Bronchial epithelial cell (primary cell): ENCODE data around the gene PECR. TPM values are rescaled to one million over a fixed set of nuclear protein-coding genes. Genes with fewer than 3 reads are reported as not detected.

Source experiments
- DNase-seq: peaks from one replicate; pipeline ENCODE4 v3.0.0-alpha.2; 2010; ENCODE audit warnings: low read depth
- FAIRE-seq: peaks from 2 replicates; lab custom pipeline; 2011; peaks lifted over from hg19 to GRCh38; lab: Jason Lieb, UNC
- H3K27me3 ChIP-seq: 2 replicates; pipeline ENCODE4 v1.5.1; 2011; ENCODE audit warnings: low read length; ENCODE audit not compliant: control insufficient read depth, insufficient read depth
- H3K36me3 ChIP-seq: 2 replicates; pipeline ENCODE4 v1.5.1; 2011; ENCODE audit warnings: low read length; ENCODE audit not compliant: control insufficient read depth, insufficient read depth
- H3K4me3 ChIP-seq: 2 replicates; pipeline ENCODE4 v1.5.1; 2011; ENCODE audit warnings: mild to moderate bottlenecking, low read depth, low read length, control low read depth
- CTCF ChIP-seq: IDR thresholded peaks from 2 replicates; pipeline ENCODE4 v1.5.1; 2011; ENCODE audit warnings: mild to moderate bottlenecking, moderate library complexity, low read length, control low read depth, inconsistent platforms; ENCODE audit not compliant: insufficient read depth, severe bottlenecking
- total RNA-seq: library from RNA; depleted of rRNA; stranded (reverse); fragments of >200 nt; gene quantifications from 2 replicates; pipeline ENCODE4 v1.2.1, GENCODE V29; 2014

The PECR gene
- total RNA-seq, 1 donor from 2014 or later, result 21.3 TPM

- no peaks in the 10 kb centered on the region for H3K36me3 ChIP-seq
- H3K4me3 ChIP-seq, result no peak overlapping the region
- DNase-seq (peak; percentile 80), FAIRE-seq (no peak)
- no peak for TF ChIP-seq CTCF
- no peaks in the 10 kb centered on the region for H3K27me3 ChIP-seq
Observed at GRCh38 chr2:216031960-216032689, 49.5 kb downstream of the PECR start.

GRCh38 chr2:216030216-216030615 is 51.4 kb downstream of the PECR start:
- DNase-seq (no peak), FAIRE-seq (no peak)
- Histone ChIP-seq H3K36me3 (no peaks in the 10 kb centered on the region), H3K4me3 (no peak overlapping the region), H3K27me3 (no peaks in the 10 kb centered on the region)
- no peak for TF ChIP-seq CTCF

DNA sequence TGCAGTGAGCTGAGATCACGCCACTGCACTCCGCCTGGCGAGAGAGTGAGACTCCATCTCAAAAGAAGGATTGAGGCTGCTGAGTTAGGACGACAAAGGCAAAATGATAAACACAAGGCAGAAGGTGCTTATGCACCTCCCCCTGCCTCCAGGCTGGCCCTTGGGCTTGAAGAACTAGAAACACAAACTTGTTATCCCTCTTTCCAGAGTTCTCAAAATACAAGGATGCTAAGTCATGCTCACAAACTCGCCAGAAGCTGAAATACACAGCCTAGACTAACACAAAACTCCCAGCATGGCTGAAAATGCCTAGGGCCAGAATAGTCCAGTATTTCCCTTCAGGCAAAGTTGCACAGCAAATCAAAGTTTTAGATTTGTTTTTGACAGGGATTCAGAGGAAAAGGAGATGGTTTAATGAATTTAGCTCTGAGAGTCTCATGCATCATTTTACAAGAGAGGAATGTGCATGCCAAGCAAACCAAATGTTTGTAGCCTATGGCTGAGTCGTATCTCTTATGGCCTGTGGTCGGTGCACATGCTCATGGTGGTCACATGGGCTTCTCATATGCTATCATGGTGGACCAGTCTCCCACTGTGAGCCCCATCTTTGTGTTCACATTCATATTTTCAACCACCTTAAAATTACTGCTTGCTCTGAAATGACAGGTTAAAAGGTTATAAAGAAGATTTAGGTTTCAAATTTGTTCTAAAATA is 52.0 kb downstream of the PECR start:
- FAIRE-seq (no peak), DNase-seq (no peak)
- no peak for TF ChIP-seq CTCF

GRCh38 chr2:216024779-216025336 is 56.8 kb downstream of the PECR start:
- no peak for TF ChIP-seq CTCF
- no peak for DNase-seq
- Histone ChIP-seq H3K4me3 (no peak overlapping the region), H3K36me3 (no peaks in the 10 kb centered on the region), H3K27me3 (no peaks in the 10 kb centered on the region)
- no peak for FAIRE-seq

More for the DNA sequence above, 52.0 kb downstream of the PECR start:
- Histone ChIP-seq H3K27me3 (no peaks in the 10 kb centered on the region), H3K36me3 (no peaks in the 10 kb centered on the region), H3K4me3 (no peak overlapping the region)

DNA sequence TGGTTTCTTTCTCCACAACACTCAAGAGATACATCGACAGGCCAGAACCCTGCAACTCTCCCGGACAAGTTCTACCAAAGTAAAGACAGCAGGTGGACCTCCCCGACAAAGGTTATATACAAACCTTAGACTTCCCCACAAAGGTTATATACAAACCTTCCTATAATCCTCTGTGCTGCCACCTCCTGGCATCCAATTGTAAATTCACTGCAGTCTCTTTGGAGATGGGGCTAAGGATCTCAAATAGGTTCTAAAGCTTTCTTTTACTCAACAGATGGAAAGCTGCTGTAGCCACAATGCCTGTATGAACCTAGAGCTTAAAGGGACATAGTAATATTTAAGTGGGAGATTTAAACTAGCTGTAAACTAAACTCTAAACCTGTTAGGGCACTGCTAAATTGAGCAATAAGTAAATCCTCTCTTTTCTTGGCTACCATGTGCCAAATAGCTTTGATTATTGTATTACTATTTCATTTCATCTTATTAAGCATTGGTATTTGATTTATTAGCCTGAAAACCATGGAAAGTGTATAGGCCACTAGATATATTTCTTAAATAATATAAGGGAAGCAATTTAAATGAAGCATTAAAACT is 58.5 kb downstream of the PECR start:
- DNase-seq, result peak; percentile 68
- no peak overlapping the region for H3K4me3 ChIP-seq
- no peaks in the 10 kb centered on the region for H3K27me3 ChIP-seq
- no peaks in the 10 kb centered on the region for H3K36me3 ChIP-seq
- FAIRE-seq, result no peak
- peak; percentile 60 for TF ChIP-seq CTCF
